GM23338 (cell line): ENCODE data around the gene BICRAL. TPM values are rescaled to one million over a fixed set of nuclear protein-coding genes. Genes with fewer than 3 reads are reported as not detected.

Experiments
- ATAC-seq: fragments of 200-7000 bp; cut with Tn5 transposase; 3 replicates; pipeline ENCODE4 v1.9.1; 2020
- DNase-seq: peaks from one replicate; pipeline ENCODE4 v3.0.0-alpha.2; 2015; ENCODE audit warnings: low spot score
- H2AFZ ChIP-seq: fragments of 200-600 bp; sonication (generic); 2 replicates; pipeline ENCODE4 v1.8.0; 2016; ENCODE audit warnings: antibody characterized with exemption, mild to moderate bottlenecking, moderate library complexity
- H3F3A ChIP-seq: fragments of 200-600 bp; sonication (generic); replicated peaks from 2 replicates; pipeline ENCODE4 v1.8.0; 2017; ENCODE audit warnings: antibody characterized with exemption, mixed run types, low read depth
- H3K27ac ChIP-seq: fragments of 200-600 bp; sonication (generic); 2 replicates; pipeline ENCODE4 v1.6.1; 2016; ENCODE audit warnings: low read depth
- H3K27me3 ChIP-seq: fragments of 200-600 bp; sonication (generic); 2 replicates; pipeline ENCODE4 v1.8.0; 2016; ENCODE audit warnings: mild to moderate bottlenecking, mixed run types, moderate library complexity; ENCODE audit not compliant: insufficient read depth
- H3K36me3 ChIP-seq: fragments of 200-600 bp; sonication (generic); 2 replicates; pipeline ENCODE4 v1.8.0; 2016; ENCODE audit warnings: mild to moderate bottlenecking; ENCODE audit not compliant: insufficient read depth
- H3K4me1 ChIP-seq: fragments of 200-600 bp; sonication (generic); 2 replicates; pipeline ENCODE4 v1.8.0; 2016; ENCODE audit warnings: mild to moderate bottlenecking, moderate library complexity; ENCODE audit not compliant: insufficient read depth
- H3K4me2 ChIP-seq: fragments of 200-600 bp; sonication (generic); 2 replicates; pipeline ENCODE4 v1.7.1; 2017; ENCODE audit warnings: mixed run types
- H3K4me3 ChIP-seq: fragments of 200-600 bp; sonication (generic); 2 replicates; pipeline ENCODE4 v1.6.1; 2016; ENCODE audit warnings: mixed run types
- H3K79me2 ChIP-seq: fragments of 200-600 bp; sonication (generic); replicated peaks from 2 replicates; pipeline ENCODE4 v1.8.0; 2017; ENCODE audit warnings: mild to moderate bottlenecking; ENCODE audit not compliant: insufficient read depth
- H3K9me2 ChIP-seq: fragments of 200-600 bp; sonication (generic); 2 replicates; pipeline ENCODE4 v1.8.0; 2017; ENCODE audit not compliant: insufficient read depth
- H4K20me1 ChIP-seq: fragments of 200-600 bp; sonication (generic); replicated peaks from 2 replicates; pipeline ENCODE4 v1.8.0; 2017; ENCODE audit warnings: mild to moderate bottlenecking; ENCODE audit not compliant: insufficient read depth
- H3K27ac Mint-ChIP-seq: 2 replicates; pipeline ENCODE4 v1.8.0; 2020; ENCODE audit warnings: inconsistent platforms, mild to moderate bottlenecking, moderate library complexity, mixed read lengths
- H3K27me3 Mint-ChIP-seq: 3 replicates; pipeline ENCODE4 v1.8.0; 2022; ENCODE audit warnings: low read depth, mild to moderate bottlenecking, moderate library complexity, mixed read lengths, inconsistent platforms; ENCODE audit not compliant: insufficient read depth, poor library complexity
- H3K36me3 Mint-ChIP-seq: 3 replicates; pipeline ENCODE4 v1.8.0; 2021; ENCODE audit warnings: low read depth, mild to moderate bottlenecking, inconsistent platforms, moderate library complexity, mixed read lengths
- H3K4me1 Mint-ChIP-seq: 3 replicates; pipeline ENCODE4 v1.8.0; 2020; ENCODE audit warnings: mild to moderate bottlenecking, inconsistent platforms, mixed read lengths
- H3K4me3 Mint-ChIP-seq: 3 replicates; pipeline ENCODE4 v1.8.0; 2021; ENCODE audit warnings: moderate library complexity, mild to moderate bottlenecking, inconsistent platforms, mixed read lengths
- H3K9me3 Mint-ChIP-seq: 3 replicates; pipeline ENCODE4 v1.8.0; 2020; ENCODE audit warnings: moderate library complexity, mild to moderate bottlenecking, inconsistent platforms, mixed read lengths
- CREB1 ChIP-seq: fragments of 250-450 bp; sonication (Bioruptor Pico); IDR thresholded peaks from 2 replicates; pipeline ENCODE4 v1.5.0; 2020; ENCODE audit warnings: low read depth, mild to moderate bottlenecking, moderate library complexity
- CTCF ChIP-seq, 2 experiments: fragments of 200-600 bp in 1 of 2; sonication (generic) in 1 of 2; conservative IDR thresholded peaks; 2 replicates each; pipeline versions ENCODE4 v1.5.1 to v1.6.1; 2016 to 2017; ENCODE audit warnings: antibody characterized with exemption in 2 of 2, low read depth in 2 of 2, mild to moderate bottlenecking in 2 of 2, moderate library complexity in 1 of 2
- EZH2 ChIP-seq: fragments of 200-600 bp; sonication (generic); IDR thresholded peaks from one replicate; pipeline ENCODE4 v1.8.0; 2017; ENCODE audit warnings: antibody characterized with exemption, mild to moderate bottlenecking, low read depth; ENCODE audit not compliant: unreplicated experiment
- EZH2phosphoT487 ChIP-seq: fragments of 200-600 bp; sonication (generic); IDR thresholded peaks from one replicate; pipeline ENCODE4 v1.8.1; 2018; ENCODE audit warnings: antibody characterized with exemption; ENCODE audit not compliant: unreplicated experiment
- NANOG ChIP-seq: IDR thresholded peaks from 2 replicates; pipeline ENCODE4 v1.6.1; 2016; ENCODE audit warnings: antibody characterized with exemption, borderline replicate concordance
- POLR2AphosphoS5 ChIP-seq: IDR thresholded peaks from 2 replicates; pipeline ENCODE4 v1.6.1; 2016; ENCODE audit warnings: antibody characterized with exemption, low read depth
- STAT1 ChIP-seq: IDR thresholded peaks from one replicate; pipeline ENCODE4 v1.6.1; 2016; ENCODE audit warnings: antibody characterized with exemption; ENCODE audit not compliant: unreplicated experiment
- ZNF331 ChIP-seq: fragments of 250-450 bp; sonication (Bioruptor Pico); IDR thresholded peaks from 2 replicates; pipeline ENCODE4 v1.5.0; 2020; ENCODE audit warnings: low read depth, mild to moderate bottlenecking, moderate library complexity
- polyA plus RNA-seq: library from polyadenylated mRNA; unstranded; fragments of >200 nt; fragmentation: Nextera tagmentation; extraction: Ambion mirVana; gene quantifications from 2 replicates; pipeline ENCODE4 v1.2.1, GENCODE V29; 2016
- total RNA-seq: library from RNA; depleted of rRNA; stranded (reverse); fragments of >200 nt; shearing (Covaris generic); gene quantifications from 2 replicates; pipeline ENCODE4 v1.2.3, GENCODE V29; 2014
- TF ChIP-seq, protein P1 (sequence below): IDR thresholded peaks from one replicate; pipeline ENCODE4 v1.6.1; 2018; ENCODE audit warnings: antibody characterized with exemption; ENCODE audit not compliant: unreplicated experiment

BICRAL gene
- total and polyA plus RNA-seq, 2 experiments from 2014 or later = 3.4 to 11.7 TPM

- Histone ChIP-seq H3K9me2 (no peaks in the 10 kb centered on the region), H3K27ac (peak overlapping the region; percentile 98), H3K79me2 (peaks cover 41% of the 10 kb centered on the region), H3K27me3 (no peaks in the 10 kb centered on the region), H4K20me1 (peaks cover 11% of the 10 kb centered on the region; the same call in 1 of the 2 replicates), H2AFZ (peak overlapping the region; percentile 13; the same call in 1 of the 2 replicates), H3K4me1 (no peaks in the 10 kb centered on the region; the same call in 1 of the 2 replicates), H3K36me3 (no peaks in the 10 kb centered on the region), H3F3A (peaks cover 10% of the 10 kb centered on the region), H3K4me3 (peak overlapping the region; percentile 69), H3K4me2 (peak overlapping the region; percentile 87)
- peak overlapping the region; percentile 96 for H3K4me3 Mint-ChIP-seq
- ATAC-seq (peak; percentile 77), DNase-seq (peak; percentile 92)
- H3K27ac Mint-ChIP-seq = peak overlapping the region; percentile 97
- H3K4me1 Mint-ChIP-seq = peaks cover 21% of the 10 kb centered on the region
- no peaks in the 10 kb centered on the region; the same call in 2 of the 3 replicates for H3K9me3 Mint-ChIP-seq
- H3K36me3 Mint-ChIP-seq = peaks cover 9% of the 10 kb centered on the region
- peaks cover 8% of the 10 kb centered on the region for H3K27me3 Mint-ChIP-seq
- no peak for TF ChIP-seq EZH2
- no peak for TF ChIP-seq STAT1
- TF ChIP-seq, protein P1, sequence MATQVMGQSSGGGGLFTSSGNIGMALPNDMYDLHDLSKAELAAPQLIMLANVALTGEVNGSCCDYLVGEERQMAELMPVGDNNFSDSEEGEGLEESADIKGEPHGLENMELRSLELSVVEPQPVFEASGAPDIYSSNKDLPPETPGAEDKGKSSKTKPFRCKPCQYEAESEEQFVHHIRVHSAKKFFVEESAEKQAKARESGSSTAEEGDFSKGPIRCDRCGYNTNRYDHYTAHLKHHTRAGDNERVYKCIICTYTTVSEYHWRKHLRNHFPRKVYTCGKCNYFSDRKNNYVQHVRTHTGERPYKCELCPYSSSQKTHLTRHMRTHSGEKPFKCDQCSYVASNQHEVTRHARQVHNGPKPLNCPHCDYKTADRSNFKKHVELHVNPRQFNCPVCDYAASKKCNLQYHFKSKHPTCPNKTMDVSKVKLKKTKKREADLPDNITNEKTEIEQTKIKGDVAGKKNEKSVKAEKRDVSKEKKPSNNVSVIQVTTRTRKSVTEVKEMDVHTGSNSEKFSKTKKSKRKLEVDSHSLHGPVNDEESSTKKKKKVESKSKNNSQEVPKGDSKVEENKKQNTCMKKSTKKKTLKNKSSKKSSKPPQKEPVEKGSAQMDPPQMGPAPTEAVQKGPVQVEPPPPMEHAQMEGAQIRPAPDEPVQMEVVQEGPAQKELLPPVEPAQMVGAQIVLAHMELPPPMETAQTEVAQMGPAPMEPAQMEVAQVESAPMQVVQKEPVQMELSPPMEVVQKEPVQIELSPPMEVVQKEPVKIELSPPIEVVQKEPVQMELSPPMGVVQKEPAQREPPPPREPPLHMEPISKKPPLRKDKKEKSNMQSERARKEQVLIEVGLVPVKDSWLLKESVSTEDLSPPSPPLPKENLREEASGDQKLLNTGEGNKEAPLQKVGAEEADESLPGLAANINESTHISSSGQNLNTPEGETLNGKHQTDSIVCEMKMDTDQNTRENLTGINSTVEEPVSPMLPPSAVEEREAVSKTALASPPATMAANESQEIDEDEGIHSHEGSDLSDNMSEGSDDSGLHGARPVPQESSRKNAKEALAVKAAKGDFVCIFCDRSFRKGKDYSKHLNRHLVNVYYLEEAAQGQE = no peak
- TF ChIP-seq POLR2AphosphoS5 = peak; percentile 91
Observed at GRCh38 chr6:42746463-42747391, 35.1 kb upstream of the BICRAL start.

GRCh38 chr6:42748203-42748898 lies 33.5 kb upstream of the BICRAL start:
- H3K9me2 ChIP-seq = no peaks in the 10 kb centered on the region
- peaks cover 45% of the 10 kb centered on the region for H3K79me2 ChIP-seq
- ATAC-seq = no peak
- no peaks in the 10 kb centered on the region for H3K36me3 ChIP-seq
- Mint-ChIP-seq H3K27ac (no peak overlapping the region), H3K9me3 (no peaks in the 10 kb centered on the region; the same call in 2 of the 3 replicates), H3K27me3 (peaks cover 8% of the 10 kb centered on the region), H3K36me3 (peaks cover 12% of the 10 kb centered on the region), H3K4me3 (peak overlapping the region; percentile 96), H3K4me1 (peaks cover 23% of the 10 kb centered on the region)
- no peaks in the 10 kb centered on the region; the same call in 1 of the 2 replicates for H3K4me1 ChIP-seq
- peak overlapping the region; percentile 87 for H3K4me2 ChIP-seq
- no peak overlapping the region for H2AFZ ChIP-seq
- H3K27ac ChIP-seq = 0 out of 2 replicates have a peak overlapping the region, but pooled peaks have one; percentile 98
- H3F3A ChIP-seq = peaks cover 7% of the 10 kb centered on the region
- peaks cover 11% of the 10 kb centered on the region; the same call in 1 of the 2 replicates for H4K20me1 ChIP-seq
- DNase-seq = no peak
- H3K4me3 ChIP-seq = peak overlapping the region; percentile 69; the same call in 1 of the 2 replicates
- H3K27me3 ChIP-seq = no peaks in the 10 kb centered on the region
- TF ChIP-seq EZH2phosphoT487 (no peak), STAT1 (no peak), POLR2AphosphoS5 (no peak), CTCF (conservative IDR thresholded peaks at IDR 0.05; ENCODE audit: low read depth in 2 of 2) (no peak), NANOG (no peak), ZNF331 (no peak), CREB1 (CRISPR knock-in tag) (no peak)
- TF ChIP-seq, protein P1 = no peak
